ENCODE measurements around the gene MRPL19. TPM values are rescaled to one million over a fixed set of nuclear protein-coding genes. Genes with fewer than 3 reads are reported as not detected.

The MRPL19 gene
- total RNA-seq, 1 donor from 2014 or later = 47.6 TPM

GRCh38 chr2:75607400-75607798 is 39.2 kb upstream of the MRPL19 start:
- Mint-ChIP-seq H3K9me3 (no peaks in the 10 kb centered on the region), H3K27ac (no peak overlapping the region), H3K36me3 (no peaks in the 10 kb centered on the region), H3K27me3 (ENCODE audit: low read depth) (peaks cover 36% of the 10 kb centered on the region), H3K4me1 (peaks cover 12% of the 10 kb centered on the region), H3K4me3 (no peak overlapping the region)
- TF ChIP-seq CTCF (IDR thresholded peaks at IDR 0.05; ENCODE audit: unreplicated experiment) = no peak
- DNase-seq (ENCODE audit: low spot score in 2 of 2, unreplicated experiment in 2 of 2) = no peak

- H3K27ac Mint-ChIP-seq = no peak overlapping the region
- no peaks in the 10 kb centered on the region for H3K9me3 Mint-ChIP-seq
- H3K36me3 Mint-ChIP-seq = no peaks in the 10 kb centered on the region
- TF ChIP-seq CTCF (IDR thresholded peaks at IDR 0.05; ENCODE audit: unreplicated experiment) = no peak
- H3K4me1 Mint-ChIP-seq = peaks cover 10% of the 10 kb centered on the region
- H3K27me3 Mint-ChIP-seq (ENCODE audit: low read depth) = peaks cover 41% of the 10 kb centered on the region
- no peak overlapping the region for H3K4me3 Mint-ChIP-seq
- no peak for DNase-seq (ENCODE audit: low spot score in 2 of 2, unreplicated experiment in 2 of 2)
Observed at GRCh38 chr2:75607988-75608683, 38.4 kb upstream of the MRPL19 start.

GRCh38 chr2:75608684-75609333 is 37.8 kb upstream of the MRPL19 start:
- H3K36me3 Mint-ChIP-seq = no peaks in the 10 kb centered on the region
- peaks cover 43% of the 10 kb centered on the region for H3K27me3 Mint-ChIP-seq (ENCODE audit: low read depth)
- H3K4me3 Mint-ChIP-seq = peak overlapping the region; percentile 51
- TF ChIP-seq CTCF (IDR thresholded peaks at IDR 0.05; ENCODE audit: unreplicated experiment) = peak; percentile 93
- H3K4me1 Mint-ChIP-seq = peaks cover 10% of the 10 kb centered on the region
- no peak overlapping the region for H3K27ac Mint-ChIP-seq
- H3K9me3 Mint-ChIP-seq = no peaks in the 10 kb centered on the region
- peak; percentile 48 to 83 for DNase-seq (ENCODE audit: low spot score in 2 of 2, unreplicated experiment in 2 of 2)

- Mint-ChIP-seq H3K4me1 (peaks cover 10% of the 10 kb centered on the region), H3K4me3 (no peak overlapping the region), H3K27ac (no peak overlapping the region), H3K27me3 (ENCODE audit: low read depth) (peaks cover 43% of the 10 kb centered on the region), H3K9me3 (no peaks in the 10 kb centered on the region), H3K36me3 (no peaks in the 10 kb centered on the region)
- peak; percentile 41 for TF ChIP-seq CTCF (IDR thresholded peaks at IDR 0.05; ENCODE audit: unreplicated experiment)
- no peak for DNase-seq (ENCODE audit: low spot score in 2 of 2, unreplicated experiment in 2 of 2)
Observed at GRCh38 chr2:75609334-75609689, 37.3 kb upstream of the MRPL19 start.

GRCh38 chr2:75609937-75610508 is 36.6 kb upstream of the MRPL19 start:
- no peaks in the 10 kb centered on the region for H3K36me3 Mint-ChIP-seq
- H3K4me1 Mint-ChIP-seq = peaks cover 10% of the 10 kb centered on the region
- H3K9me3 Mint-ChIP-seq = no peaks in the 10 kb centered on the region
- no peak for TF ChIP-seq CTCF (IDR thresholded peaks at IDR 0.05; ENCODE audit: unreplicated experiment)
- DNase-seq (ENCODE audit: low spot score in 2 of 2, unreplicated experiment in 2 of 2) = no peak
- H3K4me3 Mint-ChIP-seq = no peak overlapping the region
- H3K27ac Mint-ChIP-seq = no peak overlapping the region
- peaks cover 43% of the 10 kb centered on the region for H3K27me3 Mint-ChIP-seq (ENCODE audit: low read depth)
